Trophoblast cell (in vitro differentiated cells and primary cell): ENCODE measurements around the gene DNM3.

ENCODE experiments used
- DNase-seq, 2 donors: peaks; one replicate each; pipeline ENCODE4 v3.0.0-alpha.2; 2016
- H2AFZ ChIP-seq: 2 replicates; pipeline ENCODE4 v1.6.1; 2013; ENCODE audit warnings: low read length, moderate library complexity, mild to moderate bottlenecking; ENCODE audit not compliant: insufficient read depth, poor library complexity
- H2AK5ac ChIP-seq: 2 replicates; pipeline ENCODE4 v1.6.1; 2013; ENCODE audit warnings: mild to moderate bottlenecking, low read length
- H2BK120ac ChIP-seq: 2 replicates; pipeline ENCODE4 v1.6.1; 2013; ENCODE audit warnings: low read length, mild to moderate bottlenecking, moderate library complexity; ENCODE audit not compliant: insufficient read depth, poor library complexity
- H2BK12ac ChIP-seq: 2 replicates; pipeline ENCODE4 v1.6.1; 2013; ENCODE audit warnings: mild to moderate bottlenecking, low read length, moderate library complexity
- H2BK5ac ChIP-seq: 2 replicates; pipeline ENCODE4 v1.6.1; 2013; ENCODE audit warnings: low read length, low read depth, moderate library complexity, mild to moderate bottlenecking; ENCODE audit not compliant: poor library complexity
- H3K14ac ChIP-seq: 2 replicates; pipeline ENCODE4 v1.6.1; 2013; ENCODE audit warnings: mild to moderate bottlenecking, low read length
- H3K18ac ChIP-seq: 2 replicates; pipeline ENCODE4 v1.6.1; 2013; ENCODE audit warnings: mild to moderate bottlenecking, low read length
- H3K23ac ChIP-seq: 2 replicates; pipeline ENCODE4 v1.6.1; 2013; ENCODE audit warnings: low read length
- H3K27ac ChIP-seq: 2 replicates; pipeline ENCODE4 v1.5.1; 2013; ENCODE audit warnings: low read depth, mild to moderate bottlenecking, inconsistent platforms, low read length, moderate library complexity
- H3K27me3 ChIP-seq: 2 replicates; pipeline ENCODE4 v1.6.1; 2013; ENCODE audit warnings: inconsistent platforms, mild to moderate bottlenecking, low read length, moderate library complexity; ENCODE audit not compliant: insufficient read depth
- H3K36me3 ChIP-seq, 2 experiments: 1 replicate in 1 of 2; 2 replicates in 1 of 2; pipeline ENCODE4 v1.6.1; 2013; ENCODE audit warnings: low read length in 2 of 2, mild to moderate bottlenecking in 2 of 2, moderate library complexity in 1 of 2; ENCODE audit not compliant: insufficient read depth in 2 of 2, control insufficient read depth in 1 of 2
- H3K4ac ChIP-seq: 2 replicates; pipeline ENCODE4 v1.6.1; 2013; ENCODE audit warnings: low read depth, mild to moderate bottlenecking, low read length, moderate library complexity
- H3K4me1 ChIP-seq, 2 experiments: 1 replicate in 1 of 2; 2 replicates in 1 of 2; pipeline ENCODE4 v1.6.1; 2013; ENCODE audit warnings: low read length in 2 of 2, mild to moderate bottlenecking in 2 of 2, moderate library complexity in 1 of 2; ENCODE audit not compliant: insufficient read depth in 2 of 2, control insufficient read depth in 1 of 2
- H3K4me2 ChIP-seq: 2 replicates; pipeline ENCODE4 v1.6.1; 2013; ENCODE audit warnings: inconsistent platforms, mild to moderate bottlenecking, low read length, moderate library complexity
- H3K4me3 ChIP-seq: 2 replicates; pipeline ENCODE4 v1.5.1; 2013; ENCODE audit warnings: mild to moderate bottlenecking, low read depth, low read length, inconsistent platforms
- H3K79me1 ChIP-seq: one replicate; pipeline ENCODE4 v1.6.1; 2013; ENCODE audit warnings: low read length
- H3K79me2 ChIP-seq: 2 replicates; pipeline ENCODE4 v1.6.1; 2013; ENCODE audit warnings: low read length, mild to moderate bottlenecking; ENCODE audit not compliant: control insufficient read depth, insufficient read depth, poor library complexity
- H3K9ac ChIP-seq: 2 replicates; pipeline ENCODE4 v1.6.1; 2013; ENCODE audit warnings: mild to moderate bottlenecking, low read length
- H3K9me3 ChIP-seq: 2 replicates; pipeline ENCODE4 v1.6.1; 2013; ENCODE audit warnings: low read depth, mild to moderate bottlenecking, control low read depth, inconsistent platforms, low read length; ENCODE audit not compliant: insufficient read depth
- H4K12ac ChIP-seq: 2 replicates; pipeline ENCODE4 v1.6.1; 2013; ENCODE audit warnings: low read depth, mild to moderate bottlenecking, low read length, moderate library complexity
- H4K8ac ChIP-seq: 2 replicates; pipeline ENCODE4 v1.6.1; 2013; ENCODE audit warnings: low read depth, mild to moderate bottlenecking, low read length, moderate library complexity
- H4K91ac ChIP-seq: one replicate; pipeline ENCODE4 v1.6.1; 2013; ENCODE audit warnings: low read depth, mild to moderate bottlenecking, low read length, moderate library complexity
- WGBS: extraction: QIAGEN DNeasy Blood & Tissue Kit; methylation state at CpG from one replicate; pipeline ENCODE4 v1.1.7; 2013; ENCODE audit warnings: missing lambda C conversion rate; ENCODE audit not compliant: insufficient read length, insufficient coverage; ENCODE audit errors: extremely low coverage; 5-methylcytosine and 5-hydroxymethylcytosine counted together

Gene DNM3

DNA sequence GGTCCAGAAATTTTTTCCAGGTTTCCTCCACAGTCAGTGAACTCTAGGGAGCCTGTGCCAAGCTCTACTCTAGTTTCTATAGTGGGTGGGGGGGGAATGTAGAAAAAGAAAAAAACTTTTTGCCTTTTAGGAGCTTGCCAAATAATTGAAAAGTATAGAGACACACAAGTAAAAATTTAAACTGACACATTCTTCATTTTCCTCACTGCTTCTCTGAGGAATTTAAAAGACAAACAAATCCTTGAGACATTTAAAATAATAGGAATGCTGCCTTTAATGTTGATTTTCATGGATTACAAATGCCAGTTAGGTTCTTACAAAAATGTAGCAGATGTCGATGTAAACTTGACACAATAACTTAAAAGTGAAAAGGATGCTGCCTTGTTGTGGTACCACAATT lies 241.9 kb downstream of the DNM3 start:
- Histone ChIP-seq H2BK5ac (no peak overlapping the region), H3K4ac (no peak overlapping the region), H3K4me3 (no peak overlapping the region), H3K4me1 (no peaks in the 10 kb centered on the region), H3K4me2 (no peak overlapping the region), H3K9me3 (no peaks in the 10 kb centered on the region), H2AK5ac (no peak overlapping the region), H3K18ac (no peak overlapping the region), H3K27ac (no peak overlapping the region), H4K8ac (no peak overlapping the region), H2BK120ac (no peak overlapping the region), H3K27me3 (no peaks in the 10 kb centered on the region), H2BK12ac (no peak overlapping the region), H3K79me2 (no peaks in the 10 kb centered on the region), H3K9ac (no peak overlapping the region), H3K36me3 (no peaks in the 10 kb centered on the region), H3K23ac (no peak overlapping the region), H3K14ac (no peak overlapping the region), H4K91ac (no peak overlapping the region), H4K12ac (no peak overlapping the region), H2AFZ (no peak overlapping the region), H3K79me1 (no peaks in the 10 kb centered on the region)
- WGBS, result no CpG with 5 or more reads among the region's 1 CpG
- DNase-seq, result no peak

DNA sequence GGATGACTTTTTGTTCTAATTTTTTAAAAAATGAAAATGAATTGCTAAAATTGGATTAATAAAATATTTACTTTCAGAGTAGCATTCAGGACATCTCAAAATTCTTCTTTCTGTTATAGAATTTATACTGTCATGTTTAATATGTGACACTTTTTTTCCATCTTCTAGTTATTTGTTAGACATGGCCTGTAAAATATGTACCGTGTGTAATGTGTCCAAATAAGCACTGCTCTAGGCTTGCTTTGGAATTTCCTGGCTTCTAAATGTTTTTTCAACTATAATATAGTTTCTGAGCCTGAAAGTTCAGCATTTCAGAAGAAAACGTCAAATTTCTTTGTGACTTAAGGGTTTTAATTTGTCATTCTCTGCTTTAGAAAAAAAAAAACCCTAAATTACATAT lies 243.6 kb downstream of the DNM3 start:
- H3K23ac ChIP-seq, result no peak overlapping the region
- no peaks in the 10 kb centered on the region for H3K4me1 ChIP-seq
- no peak overlapping the region for H3K14ac ChIP-seq
- no peak overlapping the region for H2AFZ ChIP-seq
- H3K4ac ChIP-seq, result no peak overlapping the region
- no peak overlapping the region for H4K12ac ChIP-seq
- no peak overlapping the region for H2BK5ac ChIP-seq
- no peaks in the 10 kb centered on the region for H3K79me1 ChIP-seq
- H4K91ac ChIP-seq, result no peak overlapping the region
- no peak overlapping the region for H3K4me3 ChIP-seq
- WGBS, result no CpG with 5 or more reads among the region's 2 CpGs
- no peak overlapping the region for H2BK12ac ChIP-seq
- no peaks in the 10 kb centered on the region for H3K36me3 ChIP-seq
- no peak overlapping the region for H4K8ac ChIP-seq
- no peak overlapping the region for H2BK120ac ChIP-seq
- no peak overlapping the region for H3K27ac ChIP-seq
- H3K4me2 ChIP-seq, result no peak overlapping the region
- H2AK5ac ChIP-seq, result no peak overlapping the region
- H3K27me3 ChIP-seq, result no peaks in the 10 kb centered on the region
- no peak for DNase-seq
- H3K18ac ChIP-seq, result no peak overlapping the region
- H3K9me3 ChIP-seq, result no peaks in the 10 kb centered on the region
- H3K79me2 ChIP-seq, result no peaks in the 10 kb centered on the region
- no peak overlapping the region for H3K9ac ChIP-seq

DNA sequence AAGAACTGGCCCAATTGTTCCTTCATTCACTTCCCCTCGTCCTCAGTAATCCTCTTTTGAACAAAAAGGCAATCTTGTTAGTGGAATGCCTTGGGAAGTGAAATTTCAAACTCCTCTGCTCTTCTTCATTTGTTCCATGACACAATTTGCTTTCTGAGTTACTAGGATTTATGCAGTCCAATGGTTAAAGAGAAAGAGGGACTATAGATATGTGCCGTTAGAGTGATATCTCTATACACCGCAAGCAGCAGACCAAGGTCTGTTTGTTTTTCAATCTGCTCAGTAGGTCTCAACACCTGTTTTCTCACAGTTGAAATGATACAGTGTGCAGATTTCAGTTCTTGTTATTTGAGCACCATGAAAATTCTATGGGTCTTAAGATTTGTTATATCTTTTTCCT lies 244.0 kb downstream of the DNM3 start:
- no peak overlapping the region for H3K27ac ChIP-seq
- WGBS, result no CpG with 5 or more reads among the region's 3 CpGs

DNA sequence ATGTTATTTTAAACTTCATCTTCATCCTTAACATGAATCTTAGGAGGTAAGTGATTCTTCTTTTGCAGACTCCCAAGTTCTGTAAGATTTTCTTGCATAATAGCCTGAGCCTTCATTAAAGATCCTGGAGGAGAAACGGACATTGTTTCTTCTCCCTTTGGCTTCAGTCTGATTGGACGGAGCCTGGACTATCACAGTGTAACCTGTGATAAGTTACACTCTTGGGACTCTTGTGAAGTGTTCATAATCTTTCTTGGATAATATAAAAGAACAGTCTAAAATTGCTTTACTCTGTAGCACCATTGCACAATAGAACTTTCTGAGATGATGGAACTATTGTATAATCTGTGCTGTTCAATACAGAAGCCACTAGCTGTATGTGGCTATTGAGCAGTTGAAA lies 244.8 kb downstream of the DNM3 start:
- Histone ChIP-seq H2BK120ac (no peak overlapping the region), H3K9ac (no peak overlapping the region), H4K8ac (no peak overlapping the region), H4K91ac (no peak overlapping the region), H3K79me1 (peaks cover 2% of the 10 kb centered on the region), H3K4me3 (no peak overlapping the region), H2BK12ac (no peak overlapping the region), H3K4ac (no peak overlapping the region), H2AFZ (no peak overlapping the region), H3K4me1 (no peaks in the 10 kb centered on the region), H2BK5ac (no peak overlapping the region), H3K14ac (no peak overlapping the region), H3K79me2 (no peaks in the 10 kb centered on the region), H3K36me3 (no peaks in the 10 kb centered on the region), H3K9me3 (no peaks in the 10 kb centered on the region), H2AK5ac (no peak overlapping the region), H3K18ac (no peak overlapping the region), H3K27ac (no peak overlapping the region), H4K12ac (no peak overlapping the region), H3K27me3 (no peaks in the 10 kb centered on the region), H3K23ac (no peak overlapping the region), H3K4me2 (no peak overlapping the region)
- no peak for DNase-seq
- WGBS, result no CpG with 5 or more reads among the region's 2 CpGs

More for the DNA sequence above, 244.0 kb downstream of the DNM3 start:
- H3K14ac ChIP-seq, result no peak overlapping the region
- H3K79me1 ChIP-seq, result no peaks in the 10 kb centered on the region
- H3K27me3 ChIP-seq, result no peaks in the 10 kb centered on the region
- H3K4me1 ChIP-seq, result no peaks in the 10 kb centered on the region
- no peak overlapping the region for H4K91ac ChIP-seq
- no peaks in the 10 kb centered on the region for H3K79me2 ChIP-seq
- no peak overlapping the region for H2AK5ac ChIP-seq
- H3K36me3 ChIP-seq, result no peaks in the 10 kb centered on the region
- H3K4me3 ChIP-seq, result no peak overlapping the region
- H2BK120ac ChIP-seq, result no peak overlapping the region
- no peak overlapping the region for H3K18ac ChIP-seq
- no peak overlapping the region for H2BK5ac ChIP-seq
- no peak overlapping the region for H3K9ac ChIP-seq
- no peak overlapping the region for H4K12ac ChIP-seq
- no peak overlapping the region for H2AFZ ChIP-seq
- no peak overlapping the region for H3K23ac ChIP-seq
- no peak for DNase-seq
- no peak overlapping the region for H4K8ac ChIP-seq
- H3K9me3 ChIP-seq, result no peaks in the 10 kb centered on the region
- no peak overlapping the region for H3K4ac ChIP-seq
- no peak overlapping the region for H2BK12ac ChIP-seq
- no peak overlapping the region for H3K4me2 ChIP-seq
